Suprapubic skin (tissue), 3 donors: Measurements from ENCODE around the gene STXBP5.

ENCODE experiments used
- CTCF ChIP-seq, 2 donors: fragments of 200-600 bp in 1 of 2; fragments of 450-650 bp in 1 of 2; sonication (generic) in 1 of 2; IDR thresholded peaks; one replicate each; pipeline ENCODE4 v1.5.1; 2016 to 2019; ENCODE audit warnings: antibody characterized with exemption in 2 of 2, mild to moderate bottlenecking in 1 of 2, moderate library complexity in 1 of 2
- POLR2A ChIP-seq, 2 donors: fragments of 450-650 bp; IDR thresholded peaks; one replicate each; pipeline ENCODE4 v1.6.1; 2017; ENCODE audit warnings: antibody characterized with exemption in 2 of 2, mild to moderate bottlenecking in 2 of 2, moderate library complexity in 2 of 2

- TF ChIP-seq POLR2A (IDR thresholded peaks at IDR 0.05): no peak
- TF ChIP-seq CTCF (IDR thresholded peaks at IDR 0.05): no peak
These were observed 58.7 kb downstream of the STXBP5 start for GRCh38 chr6:147262946-147263345.
